Loucy (cell line): ENCODE results near the gene PDIA2.
A peak's percentile ranks its signal among the peaks of the same experiment; 100 is the strongest.
"Not testable (repeated sequence)": the region's sequence is repeated elsewhere in the genome, so short reads cannot be mapped to it uniquely, and the experiment has no call there.

Source experiments
- H2AFZ ChIP-seq: fragments of 200-600 bp; sonication (generic); 2 replicates; pipeline ENCODE4 v1.6.0; 2016; ENCODE audit warnings: antibody characterized with exemption, mild to moderate bottlenecking, low read length, moderate library complexity
- H3F3A ChIP-seq: fragments of 200-600 bp; 2 replicates; pipeline ENCODE4 v1.6.0; 2016; ENCODE audit warnings: antibody characterized with exemption, low read depth, mild to moderate bottlenecking
- H3K27me3 ChIP-seq: fragments of 200-600 bp; sonication (generic); 2 replicates; pipeline ENCODE4 v1.6.1; 2014; ENCODE audit warnings: low read length, mild to moderate bottlenecking; ENCODE audit not compliant: insufficient read depth, poor library complexity, severe bottlenecking
- H3K36me3 ChIP-seq: fragments of 200-600 bp; sonication (generic); 2 replicates; pipeline ENCODE4 v1.6.1; 2016; ENCODE audit warnings: low read length; ENCODE audit not compliant: insufficient read depth
- H3K4me1 ChIP-seq: fragments of 200-600 bp; sonication (generic); 2 replicates; pipeline ENCODE4 v1.5.1; 2014; ENCODE audit warnings: low read length, mild to moderate bottlenecking; ENCODE audit not compliant: insufficient read depth, poor library complexity, severe bottlenecking
- H3K4me2 ChIP-seq: fragments of 200-600 bp; sonication (generic); 2 replicates; pipeline ENCODE4 v1.6.0; 2014; ENCODE audit warnings: antibody characterized with exemption, low read length, low read depth, mild to moderate bottlenecking; ENCODE audit not compliant: poor library complexity, severe bottlenecking
- H3K4me3 ChIP-seq: fragments of 200-600 bp; sonication (generic); 2 replicates; pipeline ENCODE4 v1.5.1; 2014; ENCODE audit warnings: low read length, mild to moderate bottlenecking, mixed read lengths; ENCODE audit not compliant: poor library complexity, severe bottlenecking
- H3K79me2 ChIP-seq: fragments of 200-600 bp; sonication (generic); 2 replicates; pipeline ENCODE4 v1.6.1; 2014; ENCODE audit warnings: low read length; ENCODE audit not compliant: insufficient read depth
- H3K9ac ChIP-seq: fragments of 200-600 bp; sonication (generic); 2 replicates; pipeline ENCODE4 v1.6.0; 2014; ENCODE audit warnings: mild to moderate bottlenecking, low read depth, low read length, moderate library complexity; ENCODE audit not compliant: poor library complexity, severe bottlenecking
- H3K9me2 ChIP-seq: fragments of 200-600 bp; sonication (generic); replicated peaks from 2 replicates; pipeline ENCODE4 v1.6.1; 2016; ENCODE audit warnings: low read depth, low read length, mixed read lengths
- H3K9me3 ChIP-seq: fragments of 200-600 bp; sonication (generic); 2 replicates; pipeline ENCODE4 v1.6.1; 2014; ENCODE audit warnings: mild to moderate bottlenecking, antibody characterized with exemption, low read length, low read depth; ENCODE audit not compliant: insufficient read depth
- H4K20me1 ChIP-seq: fragments of 200-600 bp; sonication (generic); 2 replicates; pipeline ENCODE4 v1.6.0; 2014; ENCODE audit warnings: antibody characterized with exemption, low read length, mild to moderate bottlenecking; ENCODE audit not compliant: insufficient read depth, poor library complexity, severe bottlenecking
- EZH2phosphoT487 ChIP-seq: fragments of 200-600 bp; IDR thresholded peaks from 2 replicates; pipeline ENCODE4 v1.6.1; 2018; ENCODE audit warnings: antibody characterized with exemption, mild to moderate bottlenecking, moderate library complexity, borderline replicate concordance
- TF ChIP-seq, protein P1 (sequence below): fragments of 200-600 bp; sonication (generic); conservative IDR thresholded peaks from 2 replicates; pipeline ENCODE4 v1.5.1; 2014; ENCODE audit warnings: mild to moderate bottlenecking, antibody characterized with exemption, low read length

PDIA2 gene

DNA sequence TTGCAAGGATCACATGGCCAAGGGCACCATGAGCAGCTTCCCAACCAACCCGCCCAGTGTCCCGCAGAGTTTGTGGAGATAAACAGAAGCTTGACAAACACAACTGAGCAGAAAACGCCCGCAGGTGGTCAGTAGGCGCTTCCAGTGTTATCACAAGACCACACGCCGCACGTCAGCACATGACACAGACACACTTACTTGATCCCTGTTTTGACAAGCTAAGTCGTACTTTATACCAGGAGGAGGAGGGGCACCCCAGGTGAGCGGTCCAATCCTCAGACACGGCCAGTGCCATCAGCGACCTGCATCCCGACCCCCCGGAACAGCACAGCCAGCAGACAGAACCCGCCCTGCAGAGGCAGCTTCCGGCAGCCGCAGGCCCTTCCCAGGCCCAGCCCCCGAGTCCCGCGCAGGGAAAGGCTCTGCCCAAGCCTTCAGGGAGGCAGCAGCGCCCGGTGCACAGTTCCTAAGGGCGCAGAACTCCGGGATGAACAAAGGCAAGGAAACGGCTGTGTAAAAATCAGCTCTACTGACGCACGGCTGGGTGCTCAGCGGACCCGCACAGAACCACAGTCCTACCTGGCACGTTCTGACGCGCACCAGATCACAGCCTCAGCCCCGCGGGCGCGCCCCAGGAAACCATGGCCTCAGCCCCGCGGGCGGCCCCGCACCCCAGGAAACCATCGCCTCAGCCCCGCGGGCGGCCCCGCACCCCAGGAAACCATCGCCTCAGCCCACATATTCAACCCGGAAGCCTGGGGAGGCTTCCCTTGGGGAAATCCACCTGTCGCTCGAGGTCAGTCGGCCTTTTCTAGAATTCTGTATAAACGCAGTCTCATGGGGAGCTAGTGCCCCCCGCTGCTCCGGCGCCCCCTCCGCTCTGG lies 41.7 kb downstream of the PDIA2 start:
- TF ChIP-seq, protein P1, sequence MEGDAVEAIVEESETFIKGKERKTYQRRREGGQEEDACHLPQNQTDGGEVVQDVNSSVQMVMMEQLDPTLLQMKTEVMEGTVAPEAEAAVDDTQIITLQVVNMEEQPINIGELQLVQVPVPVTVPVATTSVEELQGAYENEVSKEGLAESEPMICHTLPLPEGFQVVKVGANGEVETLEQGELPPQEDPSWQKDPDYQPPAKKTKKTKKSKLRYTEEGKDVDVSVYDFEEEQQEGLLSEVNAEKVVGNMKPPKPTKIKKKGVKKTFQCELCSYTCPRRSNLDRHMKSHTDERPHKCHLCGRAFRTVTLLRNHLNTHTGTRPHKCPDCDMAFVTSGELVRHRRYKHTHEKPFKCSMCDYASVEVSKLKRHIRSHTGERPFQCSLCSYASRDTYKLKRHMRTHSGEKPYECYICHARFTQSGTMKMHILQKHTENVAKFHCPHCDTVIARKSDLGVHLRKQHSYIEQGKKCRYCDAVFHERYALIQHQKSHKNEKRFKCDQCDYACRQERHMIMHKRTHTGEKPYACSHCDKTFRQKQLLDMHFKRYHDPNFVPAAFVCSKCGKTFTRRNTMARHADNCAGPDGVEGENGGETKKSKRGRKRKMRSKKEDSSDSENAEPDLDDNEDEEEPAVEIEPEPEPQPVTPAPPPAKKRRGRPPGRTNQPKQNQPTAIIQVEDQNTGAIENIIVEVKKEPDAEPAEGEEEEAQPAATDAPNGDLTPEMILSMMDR = no peak
- no peak for TF ChIP-seq EZH2phosphoT487
- Histone ChIP-seq H3K4me1 (peaks cover 36% of the 10 kb centered on the region), H3K4me3 (peak overlapping the region; percentile 65), H3K9me2 (no peaks in the 10 kb centered on the region), H3F3A (no peaks in the 10 kb centered on the region), H3K9me3 (no peaks in the 10 kb centered on the region), H3K36me3 (no peaks in the 10 kb centered on the region), H4K20me1 (no peaks in the 10 kb centered on the region), H2AFZ (no peak overlapping the region), H3K4me2 (peak overlapping the region; percentile 68), H3K79me2 (peaks cover 47% of the 10 kb centered on the region; the same call in 1 of the 2 replicates), H3K27me3 (no peaks in the 10 kb centered on the region), H3K9ac (peak overlapping the region; percentile 52)

DNA sequence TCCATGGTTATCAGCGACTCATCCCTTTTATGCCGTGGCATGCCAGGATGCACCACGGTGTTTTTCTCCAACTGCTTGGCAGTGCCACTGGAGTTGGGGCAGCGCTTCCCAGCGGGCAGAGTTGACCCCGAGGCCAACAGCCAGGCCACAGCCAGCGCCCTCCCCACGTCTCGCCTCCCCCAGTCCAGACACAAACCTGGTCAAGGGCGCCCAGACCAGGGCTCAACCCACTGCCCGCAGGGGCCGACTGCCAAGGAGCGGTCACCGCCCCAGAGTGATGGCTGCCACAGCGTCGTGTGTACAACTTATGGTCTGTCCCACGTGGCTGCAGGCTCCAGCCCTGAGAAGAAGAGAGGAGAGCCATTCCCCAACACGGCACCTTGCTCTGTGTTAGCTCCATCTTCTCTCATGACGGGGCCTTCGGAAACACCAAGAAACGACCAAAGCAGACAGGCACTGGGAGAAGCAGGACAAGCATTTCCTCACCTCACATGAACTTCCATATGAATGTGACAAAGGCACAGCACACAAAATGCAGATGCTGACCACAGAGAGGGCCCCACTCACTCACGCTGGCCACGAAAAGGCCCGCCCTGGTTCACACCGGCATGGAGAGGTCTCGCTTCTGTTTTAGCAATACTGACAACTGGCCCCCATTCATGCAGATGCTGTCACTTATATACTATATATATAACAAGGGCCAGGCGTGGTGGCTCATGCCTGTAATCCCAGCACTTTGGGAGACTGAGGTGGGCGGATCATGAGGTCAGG lies 42.6 kb downstream of the PDIA2 start:
- peaks cover 54% of the 10 kb centered on the region; the same call in 1 of the 2 replicates for H3K79me2 ChIP-seq
- H3K4me1 ChIP-seq = peaks cover 30% of the 10 kb centered on the region
- peak overlapping the region; percentile 68 for H3K4me2 ChIP-seq
- no peaks in the 10 kb centered on the region for H3F3A ChIP-seq
- H3K9ac ChIP-seq = peak overlapping the region; percentile 52
- H3K36me3 ChIP-seq = no peaks in the 10 kb centered on the region
- H2AFZ ChIP-seq = no peak overlapping the region
- H3K4me3 ChIP-seq = peak overlapping the region; percentile 65
- no peaks in the 10 kb centered on the region for H3K27me3 ChIP-seq
- TF ChIP-seq, protein P1 = no peak
- TF ChIP-seq EZH2phosphoT487 = no peak
- H3K9me2 ChIP-seq = no peaks in the 10 kb centered on the region
- no peaks in the 10 kb centered on the region for H4K20me1 ChIP-seq
- H3K9me3 ChIP-seq = no peaks in the 10 kb centered on the region

DNA sequence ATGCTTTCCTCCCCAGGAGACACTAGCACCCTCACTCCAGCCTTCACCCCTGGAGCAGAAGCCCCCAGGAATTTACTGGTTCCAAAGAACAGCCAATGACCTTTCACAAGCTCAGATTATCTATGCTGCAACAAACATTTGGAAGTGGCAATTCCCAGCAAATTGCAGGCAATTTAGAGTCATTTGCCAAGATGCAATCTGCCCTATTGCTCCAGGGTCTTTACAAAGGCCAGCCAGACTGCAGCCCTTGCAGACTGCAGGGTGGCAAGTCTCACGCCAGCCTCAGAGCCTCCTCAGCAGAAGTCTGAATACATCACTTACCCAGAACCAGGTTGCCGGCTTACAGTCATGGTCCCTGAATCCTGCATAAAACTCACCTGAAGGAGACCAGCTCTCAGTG lies 47.8 kb downstream of the PDIA2 start:
- Histone ChIP-seq H3K9ac (no peak overlapping the region), H3K36me3 (no peaks in the 10 kb centered on the region), H3K79me2 (peaks cover 52% of the 10 kb centered on the region), H3K4me1 (peaks cover 20% of the 10 kb centered on the region), H3K4me2 (no peak overlapping the region), H3K9me3 (no peaks in the 10 kb centered on the region), H3K9me2 (no peaks in the 10 kb centered on the region), H3F3A (no peaks in the 10 kb centered on the region), H4K20me1 (no peaks in the 10 kb centered on the region), H3K27me3 (no peaks in the 10 kb centered on the region), H2AFZ (no peak overlapping the region), H3K4me3 (no peak overlapping the region)
- no peak for TF ChIP-seq EZH2phosphoT487
- TF ChIP-seq, protein P1 = no peak

DNA sequence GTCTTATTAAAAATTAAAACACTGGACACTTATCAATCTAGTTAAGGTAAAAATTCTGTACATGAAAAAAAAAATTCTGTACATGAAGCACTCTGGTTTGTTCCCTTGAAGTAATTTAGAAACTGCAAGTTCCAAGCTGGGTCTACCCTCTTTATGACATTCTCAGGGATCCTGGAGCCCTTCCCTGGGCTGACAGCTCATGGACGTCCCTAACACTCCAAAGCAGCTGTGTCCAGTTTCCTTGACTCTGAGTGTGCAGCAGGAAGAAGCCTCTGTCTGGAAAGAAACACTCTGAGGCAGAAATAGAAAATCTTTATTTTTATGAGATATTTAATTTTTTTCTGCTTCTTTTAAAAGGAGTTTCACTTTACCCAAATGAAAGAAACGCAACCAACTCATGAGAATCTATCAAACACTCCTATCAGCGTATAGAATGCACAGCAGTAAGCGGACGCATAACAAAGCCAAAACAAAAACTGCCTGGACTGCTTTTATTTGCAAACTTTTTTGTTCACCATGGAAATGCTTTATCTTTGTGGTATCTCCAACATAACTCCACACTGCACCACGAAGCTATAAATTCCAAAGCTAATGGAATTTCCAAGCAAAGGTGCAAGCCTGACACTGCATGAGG lies 48.3 kb downstream of the PDIA2 start:
- H3K9ac ChIP-seq = not testable (repeated sequence)

More for the DNA sequence above, 48.3 kb downstream of the PDIA2 start:
- H3K4me2 ChIP-seq, H3K4me3 ChIP-seq, H3K9me2 ChIP-seq, H3F3A ChIP-seq, H4K20me1 ChIP-seq, H3K36me3 ChIP-seq, H2AFZ ChIP-seq, H3K9me3 ChIP-seq, H3K27me3 ChIP-seq: not testable (repeated sequence)
- Histone ChIP-seq H3K4me1 (peaks cover 19% of the 10 kb centered on the region), H3K79me2 (peaks cover 55% of the 10 kb centered on the region)
